Transverse colon (tissue), 4 donors: ENCODE results near the gene SLC4A2. TPM values are rescaled to one million over a fixed set of nuclear protein-coding genes. Genes with fewer than 3 reads are reported as not detected.

Experiments
- DNase-seq: peaks from one replicate; pipeline ENCODE4 v3.0.0-alpha.2; 2019
- H3K27ac ChIP-seq, 4 donors: fragments of 200-600 bp; sonication (generic); 2 replicates each; pipeline ENCODE4 v1.5.1; 2016 to 2018; ENCODE audit warnings: inconsistent platforms in 4 of 4
- H3K27me3 ChIP-seq: fragments of 200-600 bp; sonication (generic); 2 replicates; pipeline ENCODE4 v1.5.1; 2017; ENCODE audit warnings: inconsistent platforms
- H3K36me3 ChIP-seq, 4 donors: fragments of 200-600 bp; sonication (generic); 2 replicates each; pipeline ENCODE4 v1.5.1; 2017 to 2019; ENCODE audit warnings: inconsistent platforms in 4 of 4
- H3K4me1 ChIP-seq, 4 donors: fragments of 200-600 bp; sonication (generic); 2 replicates each; pipeline ENCODE4 v1.5.1; 2017 to 2020; ENCODE audit warnings: inconsistent platforms in 4 of 4
- H3K4me3 ChIP-seq, 4 donors: fragments of 200-600 bp; sonication (generic); 1 replicate in 1 of 4; 2 replicates in 3 of 4; pipeline versions ENCODE4 v1.5.1 to v1.6.1; 2017 to 2019; ENCODE audit warnings: inconsistent platforms in 4 of 4
- H3K9me3 ChIP-seq, 2 donors: fragments of 200-600 bp; sonication (generic); 2 replicates each; pipeline ENCODE4 v1.5.1; 2017 to 2019; ENCODE audit warnings: inconsistent platforms in 2 of 2
- CTCF ChIP-seq, 5 experiments: fragments of 200-600 bp in 3 of 5; fragments of 450-650 bp in 2 of 5; sonication (generic) in 3 of 5; IDR thresholded peaks; 1 replicate in 2 of 5; 2 replicates in 3 of 5; pipeline ENCODE4 v1.5.1; 2016 to 2017; ENCODE audit warnings: antibody characterized with exemption in 5 of 5, inconsistent platforms in 3 of 5, mild to moderate bottlenecking in 2 of 5, moderate library complexity in 1 of 5
- EP300 ChIP-seq: sonication (generic); formaldehyde crosslinking; IDR thresholded peaks from one replicate; pipeline ENCODE4 v1.6.1; 2017; ENCODE audit warnings: antibody characterized with exemption, low read depth
- POLR2A ChIP-seq: fragments of 450-650 bp; IDR thresholded peaks from one replicate; pipeline ENCODE4 v1.6.1; 2016; ENCODE audit warnings: antibody characterized with exemption, mild to moderate bottlenecking, moderate library complexity
- POLR2AphosphoS5 ChIP-seq, 3 donors: sonication (generic); formaldehyde crosslinking; IDR thresholded peaks; one replicate each; pipeline ENCODE4 v1.6.1; 2016; ENCODE audit warnings: antibody characterized with exemption in 3 of 3
- WGBS, 2 donors: methylation state at CpG; one replicate each; pipeline ENCODE4 v1.1.5; 2018; ENCODE audit warnings: low coverage in 1 of 2; 5-methylcytosine and 5-hydroxymethylcytosine counted together
- in situ Hi-C, 4 donors: fragments of 200-750 bp; cut with MboI; loops; one replicate each; pipeline versions ENCODE4 v1.15.0 to v1.15.1; 2017; ENCODE audit warnings: low sequenced_read_pairs in 3 of 4, low pct_ligation_motif_present in 1 of 4, low pct_unique_long_range_greater_than_20kb in 1 of 4
- intact Hi-C: fragments of 100-400 bp; cut with DNase I; formaldehyde crosslinking; loops from one replicate; pipeline ENCODE4 v1.15.1; 2023; ENCODE audit warnings: low total_unique reads
- total RNA-seq, 4 donors: library from RNA; depleted of rRNA; stranded (reverse); fragments of >200 nt; gene quantifications; one replicate each; pipeline ENCODE4 v1.1.0, GENCODE V29; 2016

SLC4A2 gene
- total RNA-seq, 4 donors from 2014 or later, result 61.7 to 464 (median 83.2) TPM

GRCh38 chr7:151114151-151115090, 55.0 kb downstream of the SLC4A2 start:
- H3K27ac ChIP-seq, result peak overlapping the region in 2 of 4 donors; percentile 7 to 44

GRCh38 chr7:151115121-151115835, 55.9 kb downstream of the SLC4A2 start:
- TF ChIP-seq CTCF (IDR thresholded peaks at IDR 0.05) (no peak), POLR2A (no peak), EP300 (no peak), POLR2AphosphoS5 (IDR thresholded peaks at IDR 0.05) (no peak)
- WGBS, 2 donors, result 36% methylated on average over 23 of the region's 114 CpGs; no CpG with 5 or more reads in 1 of the 2 donors
- no peaks in the 10 kb centered on the region for H3K27me3 ChIP-seq
- no peaks in the 10 kb centered on the region for H3K9me3 ChIP-seq
- in situ Hi-C loops, result no loop called here
- no peak for DNase-seq
- intact Hi-C loops, result no loop called here
- peaks cover 15 to 38% (median 27%) of the 10 kb centered on the region in 4 donors for H3K4me1 ChIP-seq
- H3K4me3 ChIP-seq, result peak overlapping the region in 3 of 4 donors; percentile 18 to 38 (median 20)
- peaks cover 0 to 12% (median 4%) of the 10 kb centered on the region in 4 donors for H3K36me3 ChIP-seq
- H3K27ac ChIP-seq, result peak overlapping the region in 2 of 4 donors; percentile 57 to 59

More at GRCh38 chr7:151114151-151115090, 55.0 kb downstream of the SLC4A2 start:
- Histone ChIP-seq H3K4me3 (peak overlapping the region in 3 of 4 donors; percentile 22 to 33 (median 29)), H3K9me3 (no peaks in the 10 kb centered on the region), H3K36me3 (peaks cover 0 to 4% (median under 1%) of the 10 kb centered on the region in 4 donors), H3K4me1 (peaks cover 16 to 43% (median 29%) of the 10 kb centered on the region in 4 donors), H3K27me3 (no peaks in the 10 kb centered on the region)
- no peak for TF ChIP-seq EP300
- no peak for TF ChIP-seq POLR2AphosphoS5 (IDR thresholded peaks at IDR 0.05)
- no peak for TF ChIP-seq POLR2A
- TF ChIP-seq CTCF (IDR thresholded peaks at IDR 0.05), result no peak
- WGBS, 2 donors, result 32% methylated on average over 59 of the region's 101 CpGs; no CpG with 5 or more reads in 1 of the 2 donors
- DNase-seq, result peak; percentile 29
- in situ Hi-C loops (no loop called here), intact Hi-C loops (no loop called here)

- DNase-seq, result peak; percentile 78
- H3K4me1 ChIP-seq, result peaks cover 15 to 33% (median 23%) of the 10 kb centered on the region in 4 donors
- peak overlapping the region in 2 of 4 donors; percentile 57 to 59 for H3K27ac ChIP-seq
- H3K4me3 ChIP-seq, result peak overlapping the region in 3 of 4 donors; percentile 18 to 38 (median 20)
- in situ Hi-C loops, result no loop called here
- TF ChIP-seq CTCF (IDR thresholded peaks at IDR 0.05), result no peak
- TF ChIP-seq POLR2A, result peak; percentile 46
- TF ChIP-seq POLR2AphosphoS5 (IDR thresholded peaks at IDR 0.05), result peak in 2 of 3 donors; percentile 21 to 25
- TF ChIP-seq EP300, result no peak
- WGBS, 2 donors, result 76% methylated on average over 13 of the region's 14 CpGs; no CpG with 5 or more reads in 1 of the 2 donors
- H3K27me3 ChIP-seq, result no peaks in the 10 kb centered on the region
- no peaks in the 10 kb centered on the region for H3K9me3 ChIP-seq
- H3K36me3 ChIP-seq, result peaks cover 0 to 15% (median 4%) of the 10 kb centered on the region in 4 donors
- intact Hi-C loops, result no loop called here
These were observed 56.5 kb downstream of the SLC4A2 start for GRCh38 chr7:151115836-151116418.
